Amygdala (tissue), 56 donors: ENCODE data around the gene CAMKK2.
A peak's percentile ranks its signal among the peaks of the same experiment; 100 is the strongest.
"Not testable (repeated sequence)": the region's sequence is repeated elsewhere in the genome, so short reads cannot be mapped to it uniquely, and the experiment has no call there.

ENCODE experiments used
- DNase-seq, 56 donors: peaks; one replicate each; lab custom pipeline; 2025; lab: John Stamatoyannopoulos, UW

CAMKK2 gene

DNA sequence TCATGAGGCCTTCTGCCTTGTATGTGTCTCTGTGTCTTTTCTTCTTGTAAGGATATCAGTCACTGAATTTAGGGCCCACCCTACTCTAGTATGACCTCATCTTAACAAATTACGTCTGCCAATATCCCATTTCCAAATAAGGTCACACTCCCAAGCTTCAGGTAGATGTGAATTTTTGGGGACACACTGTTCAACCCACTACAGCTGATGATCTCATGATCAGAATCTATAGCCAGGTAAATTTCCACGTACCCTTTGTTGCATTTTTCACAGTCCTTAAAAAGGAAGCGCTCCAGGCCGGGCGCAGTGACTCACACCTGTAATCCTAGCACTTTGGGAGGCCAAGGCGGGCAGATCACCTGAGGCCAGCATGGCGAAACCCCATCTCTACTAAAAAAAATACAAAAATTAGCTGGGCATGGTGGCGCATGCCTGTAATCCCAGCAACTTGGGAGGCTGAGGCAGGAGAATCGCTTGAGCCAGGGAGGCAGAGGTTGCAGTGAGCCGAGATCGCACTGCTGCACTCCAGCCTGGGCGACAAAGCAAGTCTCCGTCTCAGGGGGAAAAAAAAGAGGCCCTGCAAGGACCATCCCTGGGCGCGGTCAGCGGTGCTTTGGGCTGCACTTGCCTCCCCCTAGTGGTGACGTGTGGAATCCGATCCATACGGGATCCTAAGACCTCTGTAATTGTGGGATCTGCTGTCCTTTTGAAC lies 66.5 kb downstream of the CAMKK2 start:
- peak in 39 of 56 donors; percentile 9 to 77 (median 30) for DNase-seq

DNA sequence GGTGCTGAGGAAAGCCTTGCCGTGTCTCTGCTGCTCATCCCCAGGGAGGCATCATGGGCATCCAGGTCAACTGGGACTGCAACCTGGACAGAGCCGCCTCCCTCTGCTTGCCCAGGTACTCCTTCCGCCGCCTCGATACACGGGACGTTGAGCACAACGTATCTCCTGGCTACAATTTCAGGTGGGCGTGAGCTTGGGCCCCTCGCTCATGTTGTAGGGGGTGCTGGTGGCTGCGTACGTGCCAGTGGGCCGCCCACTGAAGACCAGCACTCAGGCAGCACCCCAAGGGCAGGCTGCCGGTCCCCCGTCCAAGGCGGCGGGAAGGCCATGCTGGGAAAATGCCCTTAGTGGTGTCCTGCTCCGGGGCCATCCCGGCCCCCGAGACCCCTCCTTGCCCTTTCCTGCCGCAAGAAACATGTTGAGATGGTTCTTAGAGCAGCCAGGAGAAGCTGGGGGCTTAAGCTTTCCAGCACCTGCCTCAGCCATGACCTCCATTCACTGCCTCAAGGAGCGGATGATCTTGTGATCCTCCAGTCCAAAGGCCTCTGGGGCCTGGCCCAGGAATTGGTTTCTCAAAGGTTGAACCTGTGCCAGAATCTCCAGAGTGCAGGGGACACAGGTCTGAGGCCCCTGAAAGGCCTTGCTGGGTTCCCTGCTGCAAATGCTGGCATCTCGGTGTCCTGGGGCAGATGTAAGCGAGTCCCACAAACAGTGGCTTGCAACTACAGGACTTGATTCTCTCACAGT lies 67.4 kb downstream of the CAMKK2 start:
- no peak for DNase-seq

DNA sequence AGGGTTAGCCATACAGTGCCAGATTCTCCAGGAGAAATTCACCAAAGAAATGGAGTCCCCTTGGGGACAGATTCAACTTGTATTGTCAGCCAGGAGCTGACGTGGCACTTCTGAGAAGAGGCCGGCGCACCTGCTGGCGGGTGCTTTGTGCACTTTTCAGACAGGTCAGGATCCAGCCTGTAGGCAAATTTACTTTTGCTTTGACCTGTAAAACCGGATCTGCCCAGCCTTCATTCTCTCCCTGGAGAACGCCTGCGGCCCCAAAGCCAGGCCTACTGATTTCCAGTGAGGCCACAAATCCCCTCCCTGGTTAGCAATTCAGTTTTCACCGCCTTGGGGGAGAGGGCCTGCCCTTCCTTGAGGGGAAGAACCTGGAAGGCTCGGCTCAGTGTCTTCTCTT lies 69.2 kb downstream of the CAMKK2 start:
- DNase-seq, result no peak

DNA sequence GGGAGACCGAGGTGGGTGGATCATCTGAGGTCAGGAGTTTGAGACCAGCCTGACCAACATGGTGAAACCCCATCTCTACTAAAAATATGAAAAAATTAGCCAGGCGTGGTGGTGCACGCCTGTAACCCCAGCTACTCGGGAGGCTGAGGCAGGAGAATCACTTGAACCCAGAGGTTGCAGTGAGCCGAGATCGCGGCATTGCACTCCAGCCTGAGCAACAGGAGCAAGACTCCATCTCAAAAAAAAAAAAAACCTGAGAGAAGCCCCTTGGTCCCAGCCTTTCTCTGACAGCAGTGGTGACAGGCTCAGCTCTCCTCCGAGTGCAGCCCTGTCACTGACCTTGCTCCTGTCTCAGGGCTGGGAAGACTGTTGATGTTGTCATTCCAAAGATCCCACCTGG lies 69.6 kb downstream of the CAMKK2 start:
- DNase-seq, result not testable (repeated sequence)

DNA sequence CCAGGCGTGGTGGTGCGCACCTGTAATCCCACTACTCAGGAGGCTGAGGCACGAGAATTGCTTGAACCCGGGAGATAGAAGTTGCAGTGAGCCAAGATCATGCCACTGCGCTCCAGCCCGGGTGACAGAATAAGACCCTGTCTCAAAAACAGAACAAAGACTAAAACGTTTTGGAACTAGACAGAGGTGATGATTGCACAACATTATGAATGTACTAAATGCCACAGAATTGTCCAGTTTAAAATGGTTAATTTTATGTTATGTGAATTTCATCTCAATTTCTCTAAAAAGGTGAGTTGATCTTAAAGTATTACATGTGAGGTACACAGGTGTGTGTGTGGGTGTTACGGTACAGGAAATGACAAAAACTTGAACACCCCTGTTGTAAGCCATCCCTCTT lies 70.1 kb downstream of the CAMKK2 start:
- DNase-seq, result no peak

DNA sequence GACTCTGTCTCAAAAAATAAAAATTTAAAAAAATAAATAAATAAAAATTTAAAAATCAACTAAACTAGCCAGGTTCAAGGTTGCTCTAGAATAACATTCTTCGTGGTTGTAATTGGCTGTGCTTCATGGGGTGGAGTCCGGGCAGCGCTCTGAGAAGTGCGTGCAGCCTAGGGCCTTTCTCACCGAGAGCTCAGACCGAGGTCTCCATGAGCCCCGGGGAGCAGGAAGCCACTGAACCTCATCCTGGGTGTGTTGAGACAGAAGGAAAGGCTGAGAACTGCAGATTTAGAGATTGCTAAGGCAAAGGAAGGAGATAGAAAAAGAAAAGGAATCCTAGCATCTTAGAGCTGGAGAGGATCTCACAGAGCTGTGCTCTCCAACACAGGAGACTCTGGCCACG lies 71.9 kb downstream of the CAMKK2 start:
- no peak for DNase-seq

DNA sequence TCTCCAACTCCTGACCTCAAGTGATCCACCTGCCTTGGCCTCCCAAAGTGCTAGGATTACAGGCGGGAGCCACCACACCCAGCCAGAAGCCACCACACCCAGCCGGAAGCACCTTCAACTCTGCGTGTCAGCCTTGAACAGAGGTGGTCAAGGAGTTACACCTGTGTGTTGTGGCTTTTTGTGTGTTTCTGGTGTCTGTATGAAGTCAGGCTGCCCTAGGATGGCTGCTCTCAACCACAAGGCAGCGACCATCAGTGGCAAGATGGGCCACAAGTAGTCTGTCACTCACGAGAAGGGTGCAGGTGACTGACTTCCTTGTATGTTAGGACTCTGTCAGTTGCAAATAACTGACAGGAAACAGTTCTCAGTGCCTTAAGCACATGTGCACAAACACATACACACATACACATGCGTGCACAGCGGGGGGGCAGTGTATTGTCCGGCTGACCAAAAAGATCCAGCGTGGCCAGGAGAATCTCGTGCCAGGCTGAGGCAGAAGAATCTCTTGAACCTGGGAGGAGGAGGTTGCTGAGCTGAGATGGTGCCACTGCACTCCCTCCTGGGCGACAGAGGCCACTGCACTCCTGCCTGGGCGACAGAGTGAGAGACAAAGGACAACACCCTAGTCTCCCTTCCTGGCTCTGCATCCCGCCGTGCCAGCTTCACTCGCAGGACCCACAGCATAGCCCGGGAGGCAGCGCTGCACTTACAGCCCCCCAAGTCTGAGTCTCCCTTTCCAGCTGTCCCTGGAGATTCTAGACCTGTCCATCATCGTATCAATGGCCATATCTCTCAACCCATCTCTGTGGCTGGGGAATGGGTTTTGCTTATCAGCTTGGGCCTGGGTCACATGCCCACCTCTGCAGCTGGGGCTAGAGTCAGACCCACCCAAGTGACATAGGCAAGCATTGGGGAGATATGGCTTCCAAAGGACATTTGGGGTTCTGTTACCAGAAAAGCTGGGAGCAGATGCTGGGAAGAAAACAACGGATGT lies 72.9 kb downstream of the CAMKK2 start:
- DNase-seq, result no peak

DNA sequence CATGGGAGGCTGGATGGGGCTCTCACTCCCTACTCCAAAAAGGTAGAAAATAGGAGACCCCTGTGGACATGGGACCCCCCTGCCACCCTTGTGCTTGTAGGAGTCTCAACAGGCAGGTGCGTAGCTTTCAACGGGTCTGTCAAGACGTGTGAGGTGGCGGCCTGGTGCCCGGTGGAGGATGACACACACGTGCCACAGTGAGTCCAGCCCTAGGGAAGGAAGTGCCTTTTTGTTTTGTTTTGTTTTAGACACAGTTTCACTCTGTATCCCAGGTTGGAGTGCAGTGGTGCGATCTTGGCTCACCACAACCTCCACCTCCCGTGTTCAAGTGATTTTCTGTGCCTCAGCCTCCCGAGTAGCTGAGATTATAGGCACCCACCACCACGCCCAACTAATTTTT lies 73.7 kb downstream of the CAMKK2 start:
- no peak for DNase-seq

DNA sequence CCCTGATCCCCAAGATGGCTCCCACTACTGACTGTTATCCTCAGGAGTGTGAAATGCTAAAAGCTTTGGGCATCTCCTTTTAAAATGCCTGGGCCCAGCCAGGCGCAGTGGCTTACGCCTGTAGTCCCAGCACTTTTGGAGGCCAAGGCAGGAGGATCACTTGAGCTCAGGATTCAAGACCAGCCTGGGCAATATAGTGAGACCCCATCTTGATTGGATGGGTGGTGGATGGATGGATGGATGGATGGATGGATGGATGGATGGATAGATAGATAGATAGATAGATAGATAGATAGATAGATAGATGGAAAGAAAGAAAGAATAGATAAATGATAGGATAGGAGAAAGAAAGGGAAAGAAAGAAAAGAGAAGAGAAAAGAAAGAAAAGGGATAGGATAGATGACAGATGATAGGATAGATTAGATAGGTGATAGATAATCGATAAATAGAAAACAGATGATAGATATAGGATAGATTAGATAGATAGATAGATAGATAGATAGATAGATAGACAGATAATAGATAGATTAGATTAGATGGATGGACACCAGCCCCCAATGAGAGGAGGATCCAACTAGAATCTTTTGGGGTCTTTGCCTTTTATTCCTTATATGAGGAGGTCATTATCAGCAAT lies 77.0 kb downstream of the CAMKK2 start:
- DNase-seq, result no peak

DNA sequence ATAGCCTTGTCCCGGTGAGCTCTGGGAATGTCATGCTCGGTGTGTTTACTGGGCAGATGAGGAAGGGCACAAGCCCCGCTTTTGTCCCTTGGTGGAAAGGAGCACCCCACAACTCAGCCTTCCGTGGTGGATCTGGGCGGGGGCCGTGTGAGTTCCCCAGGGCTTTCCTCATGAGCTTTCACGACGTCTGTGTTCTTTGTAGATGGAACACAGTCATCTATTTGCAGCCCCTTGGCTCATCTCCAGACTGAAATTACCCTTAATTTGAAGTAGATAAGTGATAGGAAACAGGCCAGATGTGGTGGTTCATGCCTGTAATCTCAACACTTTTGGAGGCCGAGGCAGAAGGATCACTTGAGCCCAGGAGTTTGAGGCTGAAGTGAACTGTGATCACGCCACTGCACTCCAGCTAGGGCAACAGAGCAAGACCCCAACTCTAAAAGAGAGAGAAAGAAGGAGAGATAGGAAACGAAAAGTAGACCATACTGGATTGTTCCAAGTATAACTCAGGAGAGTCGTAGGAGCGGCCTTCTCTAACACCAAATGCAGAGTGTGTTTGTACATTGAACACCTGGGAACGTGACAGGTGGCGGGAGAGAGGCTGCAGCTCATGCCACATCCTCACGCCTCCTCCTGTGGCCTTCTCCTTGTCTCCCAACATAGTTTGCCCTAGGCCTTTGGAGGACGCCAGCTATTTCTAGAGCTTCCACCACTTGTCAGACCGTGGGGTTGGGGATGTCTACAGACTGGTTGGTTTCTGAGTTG lies 77.7 kb downstream of the CAMKK2 start:
- no peak for DNase-seq

DNA sequence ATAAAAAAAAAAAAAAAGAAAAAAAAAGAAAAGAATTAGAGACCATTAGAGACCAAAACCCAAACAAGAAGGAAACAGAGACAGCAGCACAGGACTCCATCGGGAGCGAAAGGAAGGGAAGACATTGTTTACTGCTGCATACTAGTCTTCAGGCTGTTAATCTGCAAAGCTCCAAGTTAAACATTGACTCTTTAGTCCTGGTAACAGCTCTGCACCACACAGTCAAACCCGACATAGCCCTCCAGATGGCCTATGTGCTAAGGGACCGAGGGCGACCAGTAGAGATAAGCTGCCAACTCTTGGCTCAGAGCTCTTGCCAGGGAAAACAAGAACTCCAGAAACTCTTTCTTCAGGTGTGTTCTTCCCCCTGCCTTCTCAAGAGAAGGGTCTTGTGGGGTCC lies 78.7 kb downstream of the CAMKK2 start:
- DNase-seq, result no peak

DNA sequence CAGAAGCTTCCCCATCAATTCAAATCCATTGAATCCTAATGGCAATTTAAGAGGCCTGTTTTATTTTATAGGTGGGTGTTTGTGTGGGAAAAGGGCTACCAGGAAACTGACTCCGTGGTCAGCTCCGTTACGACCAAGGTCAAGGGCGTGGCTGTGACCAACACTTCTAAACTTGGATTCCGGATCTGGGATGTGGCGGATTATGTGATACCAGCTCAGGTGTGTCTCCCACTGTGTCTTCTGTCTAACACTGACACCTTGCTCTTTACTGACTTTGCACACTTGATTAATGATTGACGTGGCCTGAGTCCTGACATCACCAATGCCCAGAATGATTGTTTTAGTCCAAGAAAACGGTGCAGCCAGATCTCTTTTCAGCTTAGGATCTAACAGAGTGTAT lies 79.4 kb downstream of the CAMKK2 start:
- DNase-seq, result no peak

DNA sequence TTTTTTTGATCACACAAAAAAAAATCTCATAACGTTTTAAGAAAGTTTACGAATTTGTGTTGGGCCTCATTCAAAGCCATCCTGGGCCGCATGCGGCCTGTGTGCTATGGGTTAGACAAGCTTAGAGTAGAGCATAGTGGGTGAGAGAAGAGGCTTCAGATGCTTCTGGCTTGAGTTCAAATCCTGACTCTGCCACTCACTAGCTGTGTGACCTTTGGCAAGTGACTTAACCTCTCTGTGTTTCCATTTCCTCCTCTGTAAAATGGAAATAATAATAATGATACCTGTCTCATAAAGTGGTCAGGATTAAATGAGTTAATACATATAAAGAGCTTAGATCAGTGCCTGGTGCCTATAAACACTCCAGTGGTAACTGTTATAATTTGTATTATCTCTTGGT lies 80.4 kb downstream of the CAMKK2 start:
- DNase-seq, result no peak

DNA sequence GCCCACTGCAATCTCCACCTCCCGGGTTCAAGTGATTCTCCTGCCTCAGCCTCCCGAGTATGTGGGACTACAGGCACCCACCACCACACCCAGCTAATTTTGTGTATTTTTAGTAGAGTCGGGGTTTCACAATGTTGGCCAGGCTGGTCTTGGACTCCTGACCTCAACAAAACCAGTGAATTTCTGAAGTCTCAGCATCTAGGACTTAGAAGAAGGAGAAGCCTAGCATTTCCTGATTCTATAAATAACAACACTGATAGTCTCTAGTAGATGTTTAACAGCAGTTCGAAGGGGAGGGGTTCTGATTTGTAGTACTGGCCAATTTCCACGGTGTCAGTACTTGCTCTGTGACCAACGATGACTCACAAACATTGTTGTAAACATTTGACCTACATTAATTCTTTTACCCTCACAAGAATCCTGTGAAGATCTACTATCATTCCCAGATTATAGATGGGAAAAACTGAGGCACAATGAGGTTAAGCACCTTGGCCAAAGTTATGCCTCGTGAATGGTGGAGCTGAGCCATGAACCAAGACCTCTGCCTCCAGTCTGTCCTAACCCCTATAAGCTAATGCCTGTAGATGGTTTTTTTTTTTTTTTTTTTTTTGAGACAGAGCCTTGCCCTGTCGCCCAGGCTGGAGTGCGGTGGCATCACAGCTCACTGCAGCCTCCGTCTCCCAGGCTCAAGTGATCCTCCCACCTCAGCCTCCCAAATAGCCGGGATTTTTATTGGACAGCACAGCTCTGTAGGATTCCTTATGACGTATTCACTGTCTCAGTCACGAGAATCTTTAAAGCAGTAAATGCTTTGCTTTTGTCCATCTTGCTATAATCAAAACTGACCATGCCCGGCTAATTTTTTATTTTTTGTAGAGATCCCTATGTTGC lies 81.4 kb downstream of the CAMKK2 start:
- peak in 1 of 56 donors; percentile 17 for DNase-seq

DNA sequence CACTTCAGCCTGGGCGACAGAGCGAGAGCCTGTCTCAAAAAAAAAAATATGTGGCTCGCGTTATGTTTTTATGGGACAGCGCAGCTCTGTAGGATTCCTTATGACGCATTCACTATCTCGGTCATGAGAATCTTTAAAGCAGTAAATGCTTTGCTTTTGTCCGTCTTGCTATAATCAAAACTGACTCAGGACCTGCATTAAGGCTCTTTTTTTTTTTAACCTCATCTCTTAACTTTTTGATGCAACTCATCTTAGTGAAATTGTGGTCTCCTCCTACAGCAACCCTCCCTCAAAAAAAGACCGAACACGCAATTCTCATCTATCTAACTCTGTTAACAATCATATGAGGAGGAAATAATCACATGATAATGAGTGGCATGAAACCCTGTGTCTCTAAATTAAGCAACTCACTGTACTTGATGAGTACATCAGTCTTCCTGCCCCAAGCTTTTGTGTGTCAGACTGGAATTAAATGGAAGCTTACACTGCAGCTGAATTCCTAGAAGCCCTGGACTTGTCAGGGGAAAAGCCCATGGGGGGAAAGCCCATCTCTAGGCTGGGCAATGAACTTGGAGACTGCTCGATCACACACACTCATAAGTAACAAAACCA lies 82.2 kb downstream of the CAMKK2 start:
- no peak for DNase-seq

DNA sequence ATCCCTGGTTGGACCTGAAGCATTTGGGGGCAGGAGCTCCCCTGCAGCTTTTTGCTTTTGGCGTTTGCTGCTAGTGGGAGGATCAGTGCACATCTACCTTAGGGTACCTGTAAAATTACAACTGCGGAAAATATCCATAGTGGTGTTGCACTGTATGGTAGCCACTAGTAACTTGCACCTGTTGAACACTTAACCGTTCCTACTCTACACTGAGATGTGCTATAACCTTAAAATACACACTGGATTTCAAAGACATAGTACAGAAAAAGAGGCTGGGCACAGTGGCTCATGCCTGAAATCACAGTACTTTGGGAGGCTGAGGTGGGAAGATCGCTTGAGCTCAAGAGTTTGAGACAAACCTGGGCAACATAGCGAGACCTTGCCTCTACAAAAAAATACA lies 83.6 kb downstream of the CAMKK2 start:
- DNase-seq, result no peak

DNA sequence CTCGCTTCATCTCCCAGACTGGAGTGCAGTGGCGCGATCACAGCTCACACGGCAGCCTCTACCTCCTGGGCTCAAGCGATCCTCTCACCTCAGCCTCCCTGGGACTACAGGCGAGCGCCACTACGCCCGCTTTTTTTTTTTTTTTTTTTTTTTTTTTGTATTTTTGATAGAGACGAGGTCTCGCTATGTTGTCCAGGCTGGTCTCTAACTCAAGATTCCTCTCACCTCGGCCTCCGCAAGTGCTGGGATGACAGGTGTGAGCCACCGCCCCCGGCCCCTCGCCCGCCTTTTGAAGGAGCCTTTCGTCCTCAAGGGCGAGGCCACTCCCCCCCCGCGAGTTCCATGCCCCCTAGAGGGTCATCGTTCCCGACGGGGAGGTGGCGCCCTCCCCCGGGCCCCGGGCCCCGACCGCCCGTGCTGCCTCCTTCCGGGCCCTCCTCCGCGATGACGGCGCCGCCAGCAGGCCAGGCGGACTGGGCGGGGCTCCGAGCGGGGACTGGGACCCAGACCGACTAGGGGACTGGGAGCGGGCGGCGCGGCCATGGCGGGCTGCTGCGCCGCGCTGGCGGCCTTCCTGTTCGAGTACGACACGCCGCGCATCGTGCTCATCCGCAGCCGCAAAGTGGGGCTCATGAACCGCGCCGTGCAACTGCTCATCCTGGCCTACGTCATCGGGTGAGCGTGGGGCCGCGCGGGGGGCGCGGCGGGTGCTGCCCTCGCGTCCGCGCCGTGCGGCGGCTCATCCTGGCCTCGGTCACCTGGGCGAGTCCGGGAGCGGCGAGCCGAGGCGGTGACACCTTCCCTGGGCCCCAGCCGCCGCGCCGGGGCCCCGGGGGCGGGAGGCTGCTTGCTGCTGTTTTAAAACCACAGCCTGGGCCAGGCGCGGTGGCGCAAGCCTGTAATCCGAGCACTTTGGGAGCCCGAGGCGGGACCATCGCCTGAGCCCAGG lies 86.6 kb downstream of the CAMKK2 start, which contains the start of gene P2RX4:
P2RX4 (plus strand) TSS at position 506 of the 949 bp plus-strand sequence; CDS start at position 542, 36 bp downstream.
- peak in 55 of 56 donors; percentile 31 to 93 (median 74) for DNase-seq
